ENCODE data around the gene EMC10. TPM values are rescaled to one million over a fixed set of nuclear protein-coding genes. Genes with fewer than 3 reads are reported as not detected.

Gene EMC10
- total RNA-seq, 2 experiments from 2014 or later, result 28.7 to 31.2 TPM

- Mint-ChIP-seq H3K36me3 (ENCODE audit: low read depth) (peaks cover 23% of the 10 kb centered on the region), H3K4me1 (ENCODE audit: low read depth) (peaks cover 4% of the 10 kb centered on the region), H3K9me3 (peaks cover 5% of the 10 kb centered on the region), H3K27ac (no peak overlapping the region), H3K27me3 (no peaks in the 10 kb centered on the region), H3K4me3 (no peak overlapping the region)
- DNase-seq (no peak), ATAC-seq (no peak)
- intact Hi-C loops (cut with micrococcal nuclease), result no loop called here
- POLR2A ChIA-PET, result no interaction called here
- CTCF ChIA-PET, result interaction anchor here (0.7 to 1.5 kb wide), 2 partner anchors 116 to 145 kb away, joined by 3 to 4 read pairs; no protein-coding TSS in a partner anchor
- TF ChIP-seq CTCF (IDR thresholded peaks at IDR 0.05), result no peak
These were observed 9.1 kb downstream of the EMC10 start for GRCh38 chr19:50485284-50485955.

- H3K27ac Mint-ChIP-seq, result no peak overlapping the region
These were observed 10.7 kb downstream of the EMC10 start for GRCh38 chr19:50486823-50487515.

GRCh38 chr19:50488389-50489194 lies 12.3 kb downstream of the EMC10 start:
- TF ChIP-seq CTCF (IDR thresholded peaks at IDR 0.05), result no peak
- H3K27me3 Mint-ChIP-seq, result no peaks in the 10 kb centered on the region
- H3K4me1 Mint-ChIP-seq (ENCODE audit: low read depth), result peaks cover 21% of the 10 kb centered on the region
- H3K9me3 Mint-ChIP-seq, result peaks cover 5% of the 10 kb centered on the region
- POLR2A ChIA-PET, result no interaction called here
- CTCF ChIA-PET, result no interaction called here
- H3K36me3 Mint-ChIP-seq (ENCODE audit: low read depth), result peaks cover 18% of the 10 kb centered on the region
- DNase-seq (no peak), ATAC-seq (no peak)
- intact Hi-C loops (cut with micrococcal nuclease), result no loop called here
- H3K4me3 Mint-ChIP-seq, result no peak overlapping the region
- H3K27ac Mint-ChIP-seq, result no peak overlapping the region

More at GRCh38 chr19:50486823-50487515, 10.7 kb downstream of the EMC10 start:
- DNase-seq (peak; percentile 90), ATAC-seq (peak; percentile 78)
- ChIA-PET POLR2A (interaction anchor here (1.0 kb wide), 1 partner anchor 24 kb away, joined by 3 read pairs; the partner anchor contains the start of gene JOSD2), CTCF (interaction anchor here (0.6 to 1.8 kb wide), 8 partner anchors 8 to 146 kb away, joined by 3 to 6 read pairs (median 4); partner anchors contain the start of gene JOSD2)
- Mint-ChIP-seq H3K27me3 (no peaks in the 10 kb centered on the region), H3K36me3 (ENCODE audit: low read depth) (peaks cover 21% of the 10 kb centered on the region), H3K4me3 (no peak overlapping the region), H3K4me1 (ENCODE audit: low read depth) (peaks cover 16% of the 10 kb centered on the region), H3K9me3 (peaks cover 5% of the 10 kb centered on the region)
- intact Hi-C loops (cut with micrococcal nuclease), result no loop called here
- peak; percentile 74 for TF ChIP-seq CTCF (IDR thresholded peaks at IDR 0.05)

GRCh38 chr19:50489461-50490011 lies 13.2 kb downstream of the EMC10 start:
- ChIA-PET CTCF (interaction anchor here (0.6 kb wide), 1 partner anchor 46 kb away, joined by 3 read pairs; no protein-coding TSS in a partner anchor), POLR2A (no interaction called here)
- Mint-ChIP-seq H3K4me3 (no peak overlapping the region), H3K27me3 (no peaks in the 10 kb centered on the region), H3K36me3 (ENCODE audit: low read depth) (peaks cover 18% of the 10 kb centered on the region), H3K4me1 (ENCODE audit: low read depth) (peaks cover 21% of the 10 kb centered on the region), H3K9me3 (peaks cover 5% of the 10 kb centered on the region), H3K27ac (no peak overlapping the region)
- TF ChIP-seq CTCF (IDR thresholded peaks at IDR 0.05), result no peak
- ATAC-seq (no peak), DNase-seq (no peak)
- intact Hi-C loops (cut with micrococcal nuclease), result no loop called here
